GM19463 (cell line): ENCODE measurements around the gene OR1L4.

Source experiments
- ATAC-seq: cut with Tn5 transposase; IDR thresholded peaks from one replicate; pipeline ENCODE4 v1.9.1; 2021; ENCODE audit warnings: mild to moderate bottlenecking, moderate library complexity; ENCODE audit not compliant: unreplicated experiment

OR1L4 gene

DNA sequence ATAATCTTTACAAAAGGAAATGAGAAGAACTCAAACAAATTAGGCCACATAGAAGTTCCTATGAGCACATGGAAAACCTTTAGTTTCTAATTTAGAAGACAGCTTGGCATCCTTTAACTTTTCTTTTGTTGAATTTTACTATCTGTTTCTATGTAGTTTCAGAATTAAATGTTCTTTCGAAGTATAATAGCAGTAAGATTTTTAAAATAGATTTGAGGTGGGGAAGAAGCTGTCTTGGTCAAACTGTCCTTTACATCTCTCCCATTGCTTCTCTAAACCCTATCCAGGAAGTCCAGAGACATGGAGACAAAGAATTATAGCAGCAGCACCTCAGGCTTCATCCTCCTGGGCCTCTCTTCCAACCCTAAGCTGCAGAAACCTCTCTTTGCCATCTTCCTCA lies at the start of gene OR1L4:
Gene OR1L4 (plus strand): TSS at position 301 of the 400 bp plus-strand sequence. CDS start 0 bp downstream, at position 301.
- no peak for ATAC-seq

DNA sequence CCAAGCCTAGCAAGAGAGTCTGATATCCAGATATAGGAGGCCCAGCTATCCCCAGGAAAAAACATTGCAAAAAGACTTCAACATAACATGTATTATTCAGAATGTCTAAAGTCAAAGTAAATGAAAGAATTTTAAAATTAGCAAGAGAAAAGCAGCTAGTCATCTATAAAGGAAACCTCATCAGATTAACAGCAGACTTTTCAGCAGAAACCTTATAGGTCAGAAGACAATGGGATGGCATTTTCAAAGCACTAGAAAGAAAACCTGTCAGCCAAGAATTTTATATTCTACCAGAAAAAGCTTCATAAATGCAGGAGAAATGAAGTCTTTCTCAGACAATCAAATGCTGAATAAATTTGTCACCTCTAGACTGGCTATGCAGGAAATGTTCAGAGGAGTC lies 38.9 kb upstream of the OR1L4 start:
- ATAC-seq = no peak

DNA sequence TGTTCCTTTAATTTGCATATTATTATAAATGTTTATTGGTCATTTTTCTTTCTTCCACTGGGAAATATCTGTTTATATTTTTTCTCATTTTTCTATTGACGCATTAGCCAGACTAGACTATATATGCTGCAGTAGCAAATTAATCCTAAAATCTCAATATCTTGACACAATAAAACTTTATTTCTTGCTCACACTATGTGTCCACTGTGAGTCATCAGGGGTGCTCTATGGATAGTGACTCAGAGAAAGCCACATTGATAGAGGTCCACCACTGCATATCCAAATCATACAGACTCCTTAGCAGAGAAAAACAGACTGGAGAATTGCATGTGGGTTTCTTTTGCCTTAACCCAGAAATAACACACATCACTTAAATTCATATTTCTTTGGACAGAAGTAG lies 28.1 kb upstream of the OR1L4 start:
- ATAC-seq = no peak

GRCh38 chr9:122718038-122718437 lies 5.8 kb upstream of the OR1L4 start:
- ATAC-seq = no peak

DNA sequence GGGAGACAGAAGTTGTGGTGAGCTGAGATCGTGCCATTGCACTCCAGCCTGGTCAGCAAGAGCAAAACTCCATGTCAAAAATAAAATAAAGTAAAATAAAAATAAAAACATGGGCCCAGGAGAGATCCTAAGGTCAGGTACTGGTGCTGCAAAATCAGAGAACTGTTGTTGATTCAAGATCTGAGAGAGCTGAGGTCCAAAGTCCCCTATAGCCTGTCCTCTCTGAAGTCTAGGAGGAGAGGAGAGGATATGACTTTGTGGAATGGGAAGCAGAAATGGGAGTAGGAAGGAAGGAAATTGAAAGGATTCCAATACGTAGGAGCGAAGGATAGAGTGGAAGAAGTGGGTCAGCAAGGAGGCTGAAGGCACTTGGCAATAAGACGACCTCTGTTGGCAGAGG lies 4.6 kb upstream of the OR1L4 start:
- ATAC-seq = no peak

DNA sequence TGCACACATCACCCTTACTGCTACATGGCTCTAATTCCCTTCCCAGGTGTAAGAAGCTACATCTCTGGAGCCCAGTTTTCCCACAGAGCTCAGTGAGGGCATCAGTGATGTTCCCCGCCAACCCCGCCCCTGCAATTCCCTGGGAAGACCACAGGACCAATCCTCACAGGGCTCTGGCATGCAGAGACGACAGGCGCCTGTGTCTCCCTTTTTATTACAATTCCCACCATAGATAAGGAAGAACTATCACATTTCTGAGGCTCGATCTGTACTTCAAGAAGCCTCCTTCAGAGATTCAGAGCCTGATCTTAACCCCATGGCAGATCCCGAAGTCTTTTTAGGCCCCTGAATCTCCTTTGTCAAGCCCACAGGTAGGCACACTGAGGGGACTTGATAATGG lies 18.2 kb downstream of the OR1L4 start, which contains the start of gene OR1L6:
Gene OR1L6 (plus strand): TSS at position 301 of the 400 bp plus-strand sequence. CDS start 7,545 bp downstream, outside the sequence.
- no peak for ATAC-seq

- ATAC-seq = no peak
Observed at GRCh38 chr9:122754825-122755224, 31.0 kb downstream of the OR1L4 start.

DNA sequence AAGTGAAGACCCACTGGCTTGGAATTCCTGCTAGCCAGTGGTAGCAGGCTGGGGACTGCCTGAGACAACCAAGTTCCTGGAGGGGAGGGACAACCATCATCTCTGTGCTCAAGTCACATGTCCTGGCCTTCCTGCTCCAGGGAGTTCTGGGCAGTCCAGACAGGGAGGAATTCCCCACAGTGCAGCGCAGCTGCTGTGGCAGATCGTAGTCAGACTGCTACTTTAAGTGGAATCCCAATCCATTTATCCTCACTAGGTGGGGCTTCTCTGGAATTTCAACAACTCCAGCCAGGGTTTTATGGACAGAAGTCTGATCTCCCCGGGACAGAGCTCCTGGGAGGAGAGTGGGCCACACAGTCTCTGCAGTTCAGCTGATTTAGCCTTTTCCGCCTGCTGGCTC lies 44.0 kb downstream of the OR1L4 start:
- no peak for ATAC-seq
